Pancreas (tissue), 10 donors: Measurements from ENCODE around the gene NDUFS4. TPM values are rescaled to one million over a fixed set of nuclear protein-coding genes. Genes with fewer than 3 reads are reported as not detected.
"Not testable (repeated sequence)": the region's sequence is repeated elsewhere in the genome, so short reads cannot be mapped to it uniquely, and the experiment has no call there.

Experiments used
- ATAC-seq, 4 donors: fragments of 200-7000 bp; cut with Tn5 transposase; one replicate each; pipeline versions ENCODE4 v1.8.0 to v1.9.1; 2020; ENCODE audit warnings: mild to moderate bottlenecking in 4 of 4, moderate library complexity in 4 of 4
- DNase-seq, 6 donors: peaks; one replicate each; pipeline ENCODE4 v3.0.0-alpha.2; 2020
- FAIRE-seq: peaks from 2 replicates; lab custom pipeline; 2012; peaks lifted over from hg19 to GRCh38; lab: Jason Lieb, UNC
- H3K27ac ChIP-seq, 4 donors: fragments of 200-600 bp; sonication (generic); 1 replicate in 3 of 4; 2 replicates in 1 of 4; pipeline versions ENCODE4 v1.5.0 to v1.8.0; 2020
- H3K27me3 ChIP-seq, 4 donors: fragments of 200-600 bp; one replicate each; pipeline ENCODE4 v1.8.0; 2021
- H3K36me3 ChIP-seq, 3 donors: fragments of 200-600 bp; sonication (generic) in 1 of 3; one replicate each; pipeline versions ENCODE4 v1.5.0 to v1.8.0; 2020 to 2021
- H3K4me1 ChIP-seq, 3 donors: fragments of 200-600 bp; one replicate each; pipeline ENCODE4 v1.8.0; 2021
- H3K4me3 ChIP-seq, 4 donors: fragments of 200-600 bp; sonication (generic) in 2 of 4; one replicate each; pipeline versions ENCODE4 v1.5.0 to v1.8.0; 2020 to 2021
- H3K9me3 ChIP-seq, 4 donors: fragments of 200-600 bp; one replicate each; pipeline ENCODE4 v1.8.0; 2021
- WGBS, 2 donors: extraction: QIAGEN DNeasy Blood & Tissue Kit; methylation state at CpG; one replicate each; pipeline ENCODE4 v1.1.7; 2013; 5-methylcytosine and 5-hydroxymethylcytosine counted together
- intact Hi-C, 3 donors: fragments of 100-400 bp; cut with DNase I; formaldehyde crosslinking; loops; one replicate each; pipeline versions ENCODE4 v1.11.1 to v1.14.2; 2022
- polyA plus RNA-seq, 2 donors: library from polyadenylated mRNA; stranded (reverse); fragments of 200-250 nt; gene quantifications; one replicate each; pipeline ENCODE4 v1.2.3, GENCODE V29; 2013
- total RNA-seq, 6 donors: library from RNA; stranded (reverse); fragmentation: NEBNext Ultra II Directional in 4 of 6; extraction: Animal tissue kit (Norgen Biotek cat#: 25700) in 4 of 6; gene quantifications; one replicate each; pipeline versions ENCODE4 v1.2.1 to v1.2.4, GENCODE V29; 2021 to 2023
- TF ChIP-seq, protein P1 (sequence below), 4 donors: fragments of 200-600 bp; sonication (generic) in 3 of 4; IDR thresholded peaks; one replicate each; pipeline versions ENCODE4 v1.5.0 to v1.8.0; 2021; ENCODE audit warnings: antibody characterized with exemption in 4 of 4
- donor health status: healthy with polysubstance abuse.
- donor health status: DM: no; HTN: no; CAD: no; lungs with moderate emphysema.
- donor health status: DM: no; HTN: no; CAD: no.
- donor health status: control.
- donor health status: control.
- donor health status: Bipolar disorder and iron deficiency.
- donor health status: DM: yes; HTN: yes; CAD: no.
- donor health status: DM: no; HTN: no; CAD: no.
- donor health status: DM: no; HTN: no; CAD: no.
- donor health status: DM: yes; HTN: yes; CAD: no.

NDUFS4 gene
- total and polyA plus RNA-seq, 8 donors = 17.8 to 45.4 (median 22.3) TPM

DNA sequence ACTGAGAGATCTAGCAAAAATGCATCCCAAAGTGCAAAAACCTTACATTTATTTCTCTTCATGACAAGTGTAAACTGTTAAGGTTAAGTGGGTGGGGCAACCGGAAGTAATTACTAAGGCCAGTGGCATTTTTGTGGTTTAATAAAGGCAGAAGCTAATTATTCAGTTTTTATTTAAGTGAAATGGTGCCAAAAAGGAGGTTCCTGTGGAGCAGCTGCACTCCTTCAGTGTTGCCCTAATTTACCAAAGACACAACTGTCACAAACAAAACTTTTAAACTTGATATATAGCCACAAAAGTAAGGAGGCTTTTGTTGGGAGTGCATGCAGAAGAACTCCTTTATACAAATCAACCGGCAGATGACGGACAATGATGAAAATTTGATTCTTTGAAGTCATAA, 81.6 kb downstream of the NDUFS4 start:
- 75 to 79% methylated on average over 3 of the region's 3 CpGs for WGBS, 2 donors
- FAIRE-seq (no peak), DNase-seq (no peak)

DNA sequence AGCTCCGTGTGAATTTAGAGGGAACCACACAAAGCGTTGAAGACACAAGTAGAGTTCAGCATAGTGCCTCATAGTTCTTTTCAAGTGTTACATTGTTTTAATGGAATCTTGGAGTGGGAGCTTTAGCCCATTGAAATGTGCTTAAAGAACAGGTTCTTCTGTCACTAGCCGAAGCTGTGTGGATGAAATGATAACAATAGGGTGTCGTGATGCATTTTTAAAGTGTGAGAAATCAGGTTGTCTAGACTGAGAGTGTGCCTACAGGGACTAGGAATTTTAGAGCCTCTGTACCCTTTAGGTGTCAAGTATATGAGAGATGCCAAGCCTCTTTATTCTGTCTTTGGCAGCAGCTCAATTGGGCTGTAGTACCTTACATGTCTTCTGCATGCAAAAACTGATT, 83.0 kb downstream of the NDUFS4 start:
- Histone ChIP-seq H3K27me3 (no peaks in the 10 kb centered on the region), H3K4me3 (no peak overlapping the region), H3K9me3 (no peaks in the 10 kb centered on the region), H3K27ac (no peak overlapping the region), H3K36me3 (no peaks in the 10 kb centered on the region), H3K4me1 (peaks cover 0 to 11% (median 5%) of the 10 kb centered on the region in 3 donors)
- TF ChIP-seq, protein P1, sequence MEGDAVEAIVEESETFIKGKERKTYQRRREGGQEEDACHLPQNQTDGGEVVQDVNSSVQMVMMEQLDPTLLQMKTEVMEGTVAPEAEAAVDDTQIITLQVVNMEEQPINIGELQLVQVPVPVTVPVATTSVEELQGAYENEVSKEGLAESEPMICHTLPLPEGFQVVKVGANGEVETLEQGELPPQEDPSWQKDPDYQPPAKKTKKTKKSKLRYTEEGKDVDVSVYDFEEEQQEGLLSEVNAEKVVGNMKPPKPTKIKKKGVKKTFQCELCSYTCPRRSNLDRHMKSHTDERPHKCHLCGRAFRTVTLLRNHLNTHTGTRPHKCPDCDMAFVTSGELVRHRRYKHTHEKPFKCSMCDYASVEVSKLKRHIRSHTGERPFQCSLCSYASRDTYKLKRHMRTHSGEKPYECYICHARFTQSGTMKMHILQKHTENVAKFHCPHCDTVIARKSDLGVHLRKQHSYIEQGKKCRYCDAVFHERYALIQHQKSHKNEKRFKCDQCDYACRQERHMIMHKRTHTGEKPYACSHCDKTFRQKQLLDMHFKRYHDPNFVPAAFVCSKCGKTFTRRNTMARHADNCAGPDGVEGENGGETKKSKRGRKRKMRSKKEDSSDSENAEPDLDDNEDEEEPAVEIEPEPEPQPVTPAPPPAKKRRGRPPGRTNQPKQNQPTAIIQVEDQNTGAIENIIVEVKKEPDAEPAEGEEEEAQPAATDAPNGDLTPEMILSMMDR (IDR thresholded peaks at IDR 0.05) = no peak
- intact Hi-C loops = no loop called here
- FAIRE-seq (no peak), ATAC-seq (no peak), DNase-seq (no peak)
- 90% methylated on average over 4 of the region's 4 CpGs for WGBS, 2 donors

More for the DNA sequence above, 81.6 kb downstream of the NDUFS4 start:
- ATAC-seq = no peak
- TF ChIP-seq, protein P1 (IDR thresholded peaks at IDR 0.05) = no peak
- Histone ChIP-seq H3K4me1 (peaks cover 0 to 11% (median 5%) of the 10 kb centered on the region in 3 donors), H3K4me3 (no peak overlapping the region), H3K36me3 (no peaks in the 10 kb centered on the region), H3K9me3 (no peaks in the 10 kb centered on the region), H3K27me3 (no peaks in the 10 kb centered on the region), H3K27ac (no peak overlapping the region)
- intact Hi-C loops = no loop called here

DNA sequence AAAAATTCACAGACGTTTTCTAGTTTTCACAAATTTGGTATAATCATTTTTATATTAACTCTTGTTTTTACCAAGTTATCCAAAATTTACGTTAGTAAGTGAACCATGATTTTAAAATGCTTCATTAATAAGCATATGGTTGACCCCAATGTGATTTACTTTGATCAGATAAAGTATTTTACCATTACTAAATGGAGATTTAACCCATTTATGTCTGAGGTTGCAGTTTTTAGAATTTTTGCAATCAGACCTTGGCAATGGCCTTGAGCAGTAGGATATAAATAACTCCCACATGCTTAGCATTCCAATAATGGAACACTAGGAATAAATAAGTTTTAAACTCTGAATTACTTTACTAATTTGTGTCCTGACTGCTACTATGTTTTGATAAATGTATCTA, 84.6 kb downstream of the NDUFS4 start:
- no peak for DNase-seq

DNA sequence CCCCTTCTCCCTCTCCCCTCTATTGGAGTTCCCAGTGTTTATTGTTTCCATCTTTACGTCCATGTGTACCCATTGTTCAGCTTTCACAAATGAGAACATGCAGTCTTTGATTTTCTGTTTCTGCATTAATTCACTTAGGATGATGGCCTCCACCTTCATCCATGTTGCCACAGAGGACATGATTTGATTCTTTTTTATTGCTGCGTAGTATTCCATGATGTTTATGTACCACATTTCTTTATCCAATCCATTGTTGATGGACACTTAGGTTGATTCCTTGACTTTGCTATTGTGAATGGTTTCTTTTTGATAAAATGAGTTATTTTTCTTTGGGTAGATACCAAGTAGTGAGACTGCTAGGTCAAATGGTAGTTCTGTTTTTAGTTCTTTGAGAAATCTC, 88.9 kb downstream of the NDUFS4 start:
- 100% methylated on average over 2 of the region's 2 CpGs for WGBS, 2 donors
- H3K9me3 ChIP-seq = no peaks in the 10 kb centered on the region
- FAIRE-seq (no peak), ATAC-seq (no peak), DNase-seq (no peak)
- H3K27me3 ChIP-seq = no peaks in the 10 kb centered on the region
- H3K36me3 ChIP-seq = no peaks in the 10 kb centered on the region
- intact Hi-C loops = no loop called here
- peaks cover 0 to 10% (median 5%) of the 10 kb centered on the region in 3 donors for H3K4me1 ChIP-seq
- TF ChIP-seq, protein P1 (IDR thresholded peaks at IDR 0.05) = no peak
- H3K27ac ChIP-seq = no peak overlapping the region
- H3K4me3 ChIP-seq = no peak overlapping the region

More for the DNA sequence above, 84.6 kb downstream of the NDUFS4 start:
- TF ChIP-seq, protein P1 (IDR thresholded peaks at IDR 0.05) = no peak
- WGBS, 2 donors = 47 to 48% methylated on average over 2 of the region's 2 CpGs
- ATAC-seq (no peak), FAIRE-seq (peak; percentile 49)
- H3K27me3 ChIP-seq = no peaks in the 10 kb centered on the region
- H3K36me3 ChIP-seq = no peaks in the 10 kb centered on the region
- H3K4me1 ChIP-seq = peaks cover 0 to 11% (median 5%) of the 10 kb centered on the region in 3 donors
- intact Hi-C loops = no loop called here
- no peak overlapping the region for H3K4me3 ChIP-seq
- no peaks in the 10 kb centered on the region for H3K9me3 ChIP-seq
- H3K27ac ChIP-seq = no peak overlapping the region

DNA sequence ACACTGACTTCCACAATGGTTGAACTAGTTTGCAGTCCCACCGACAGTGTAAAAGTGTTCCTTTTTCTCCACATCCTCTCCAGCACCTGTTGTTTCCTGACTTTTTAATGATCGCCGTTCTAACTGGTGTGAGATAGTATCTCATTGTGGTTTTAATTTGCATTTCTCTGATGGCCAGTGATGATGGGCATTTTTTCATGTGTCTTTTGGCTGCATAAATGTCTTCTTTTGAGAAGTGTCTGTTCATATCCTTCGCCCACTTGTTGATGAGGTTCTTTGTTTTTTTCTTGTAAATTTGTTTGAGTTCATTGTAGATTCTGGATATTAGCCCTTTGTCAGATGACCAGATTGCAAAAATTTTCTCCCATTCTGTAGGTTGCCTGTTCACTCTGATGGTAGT, 100.1 kb downstream of the NDUFS4 start:
- DNase-seq, FAIRE-seq, H3K9me3 ChIP-seq, H3K27me3 ChIP-seq, intact Hi-C loops, H3K4me3 ChIP-seq, ATAC-seq, H3K36me3 ChIP-seq, H3K27ac ChIP-seq, H3K4me1 ChIP-seq: not testable (repeated sequence)
- WGBS, 2 donors = 99 to 100% methylated on average over 4 of the region's 4 CpGs

DNA sequence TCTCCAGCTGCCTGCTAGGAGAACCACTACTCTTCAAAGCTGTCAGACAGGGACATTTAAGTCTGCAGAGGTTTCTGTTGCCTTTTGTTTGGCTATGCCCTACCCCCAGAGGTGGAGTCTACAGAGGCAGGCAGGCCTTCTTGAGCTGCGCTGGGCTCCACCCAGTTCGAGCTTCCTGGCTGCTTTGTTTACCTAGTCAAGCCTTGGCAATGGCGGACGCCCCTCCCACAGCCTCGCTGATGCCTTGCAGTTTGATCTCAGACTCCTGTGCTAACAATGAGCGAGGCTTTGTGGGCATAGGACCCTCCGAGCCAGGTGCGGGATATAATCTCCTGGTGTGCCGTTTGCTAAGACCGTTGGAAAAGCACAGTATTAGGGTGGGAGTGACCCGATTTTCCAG, 104.9 kb downstream of the NDUFS4 start:
- H3K4me3 ChIP-seq, H3K4me1 ChIP-seq, H3K27ac ChIP-seq, intact Hi-C loops, H3K36me3 ChIP-seq, H3K9me3 ChIP-seq, H3K27me3 ChIP-seq, FAIRE-seq, ATAC-seq: not testable (repeated sequence)
- WGBS, 2 donors = 87 to 98% methylated on average over 8 to 10 of the region's 11 CpGs
- DNase-seq = peak in 1 of 6 donors; percentile 41
